Fibroblast of pulmonary artery (primary cell): Measurements from ENCODE around the gene PRSS36.

Experiments
- DNase-seq: peaks from one replicate; pipeline ENCODE4 v3.0.0-alpha.2; 2010; ENCODE audit warnings: low read depth
- H3K4me3 ChIP-seq: replicated peaks from 2 replicates; pipeline ENCODE4 v1.5.1; 2011; ENCODE audit warnings: low read depth, mild to moderate bottlenecking, control low read depth, low read length, moderate library complexity
- CTCF ChIP-seq: IDR thresholded peaks from 2 replicates; pipeline ENCODE4 v1.5.1; 2011; ENCODE audit warnings: mild to moderate bottlenecking, control low read depth, low read length, inconsistent platforms; ENCODE audit errors: missing control alignments

The PRSS36 gene

DNA sequence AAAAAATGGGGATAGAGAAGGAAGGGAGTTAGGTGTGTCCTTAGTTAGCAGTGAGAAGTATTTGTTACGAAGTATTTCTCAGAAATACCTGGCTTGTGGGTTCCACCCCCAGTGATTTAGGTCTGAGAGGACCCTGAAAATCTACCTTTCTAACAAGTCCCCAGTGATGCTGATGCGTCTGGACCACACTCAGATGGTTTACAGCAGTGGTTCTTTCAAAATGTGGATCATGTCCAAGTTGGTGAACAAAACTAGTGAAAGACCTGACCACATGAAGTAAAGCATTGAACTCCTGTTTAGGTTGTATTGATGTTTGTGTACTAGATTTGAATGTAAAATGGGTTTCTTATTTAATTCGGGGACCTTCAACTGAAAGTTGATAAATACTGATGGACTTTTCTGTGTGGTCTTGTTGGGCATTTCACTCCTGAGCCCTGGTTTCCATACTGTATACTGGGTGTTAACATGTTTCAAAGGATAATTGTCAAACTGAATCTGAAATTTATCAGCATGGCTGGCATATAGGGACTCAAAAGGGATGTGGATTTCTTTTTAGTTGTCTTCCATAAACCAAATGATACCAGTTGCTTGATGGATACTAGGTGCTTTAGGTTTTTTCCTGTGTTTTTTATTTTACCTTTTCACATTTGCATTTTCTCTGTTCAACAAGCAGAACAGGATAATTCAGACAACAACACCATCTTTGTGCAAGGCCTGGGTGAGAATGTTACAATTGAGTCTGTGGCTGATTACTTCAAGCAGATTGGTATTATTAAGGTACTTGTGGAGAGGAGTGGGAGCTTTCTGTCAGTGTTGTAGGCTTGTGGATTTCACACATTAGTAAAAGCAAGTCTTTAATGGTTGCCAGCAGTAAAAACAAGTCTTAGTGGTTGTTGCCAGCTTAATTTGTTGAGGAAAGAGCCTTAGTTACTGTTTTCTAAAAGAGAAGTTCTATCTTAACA, 38.9 kb upstream of the PRSS36 start:
- no peak overlapping the region for H3K4me3 ChIP-seq
- no peak for TF ChIP-seq CTCF
- DNase-seq = no peak

DNA sequence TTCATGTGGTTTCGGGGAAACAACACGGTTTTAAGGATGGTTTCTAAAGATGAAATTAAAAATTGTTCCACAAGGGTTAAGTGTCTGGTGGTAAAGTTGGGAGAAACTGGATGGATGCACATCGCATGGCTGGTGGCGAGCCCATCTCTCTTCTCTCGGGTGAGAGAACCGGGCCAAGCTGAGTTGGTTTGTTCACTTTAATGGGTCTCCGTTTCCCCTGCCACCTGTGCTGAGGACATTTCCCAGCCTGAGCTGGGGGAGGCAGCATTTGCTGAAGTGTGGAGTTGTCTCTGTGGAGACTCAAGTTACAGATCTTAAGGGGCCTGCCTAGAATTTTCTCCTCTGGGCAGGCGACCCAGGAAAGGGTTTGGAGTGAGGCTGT, 37.9 kb upstream of the PRSS36 start:
- DNase-seq = no peak
- no peak for TF ChIP-seq CTCF
- H3K4me3 ChIP-seq = no peak overlapping the region

- DNase-seq = no peak
- no peak overlapping the region for H3K4me3 ChIP-seq
- TF ChIP-seq CTCF = no peak
Observed at GRCh38 chr16:31186930-31187807, 37.3 kb upstream of the PRSS36 start.

GRCh38 chr16:31186176-31186575, 36.3 kb upstream of the PRSS36 start:
- H3K4me3 ChIP-seq = no peak overlapping the region
- DNase-seq = no peak
- no peak for TF ChIP-seq CTCF

DNA sequence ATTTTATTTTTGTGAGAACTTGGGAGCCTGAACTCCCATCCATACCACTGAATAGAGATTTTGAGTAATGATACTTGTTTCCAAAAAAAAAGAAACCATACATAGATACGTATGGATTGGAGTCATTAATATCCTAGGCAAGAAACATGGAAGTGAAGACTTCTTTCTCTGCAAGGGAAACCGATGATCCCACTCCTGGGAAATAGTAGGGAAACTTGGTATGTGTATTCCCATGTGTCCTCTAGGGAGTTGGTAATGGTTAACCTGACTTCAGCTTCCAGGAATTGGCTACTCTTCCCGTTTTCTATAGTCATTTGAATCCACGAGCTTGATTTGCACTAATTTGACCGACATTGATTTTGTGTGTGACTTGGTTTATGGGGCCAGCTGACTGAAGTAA, 35.5 kb upstream of the PRSS36 start:
- DNase-seq = no peak
- TF ChIP-seq CTCF = no peak
- no peak overlapping the region for H3K4me3 ChIP-seq

DNA sequence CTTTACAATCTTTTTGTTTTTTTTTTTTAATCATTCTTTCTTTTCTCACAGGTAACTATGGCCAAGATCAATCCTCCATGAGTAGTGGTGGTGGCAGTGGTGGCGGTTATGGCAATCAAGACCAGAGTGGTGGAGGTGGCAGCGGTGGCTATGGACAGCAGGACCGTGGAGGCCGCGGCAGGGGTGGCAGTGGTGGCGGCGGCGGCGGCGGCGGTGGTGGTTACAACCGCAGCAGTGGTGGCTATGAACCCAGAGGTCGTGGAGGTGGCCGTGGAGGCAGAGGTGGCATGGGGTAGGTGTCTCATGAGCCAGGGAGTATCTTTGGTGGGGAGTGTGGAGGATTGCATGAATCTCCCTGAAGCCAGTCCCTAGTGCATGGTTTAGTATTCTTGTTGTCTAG, 35.0 kb upstream of the PRSS36 start:
- H3K4me3 ChIP-seq = no peak overlapping the region
- no peak for DNase-seq
- TF ChIP-seq CTCF = no peak
